Astrocyte of the hippocampus (primary cell): ENCODE data around the gene RPS6KA2.

Experiments
- DNase-seq: peaks from one replicate; pipeline ENCODE4 v3.0.0; 2011; ENCODE audit warnings: low read depth, low spot score

Gene RPS6KA2

GRCh38 chr6:166627033-166627874, at the start of gene RPS6KA2:
Gene RPS6KA2, minus strand, starts transcription at chr6:166627251. Its CDS starts 232 bp downstream, at chr6:166627019.
- peak; percentile 100 for DNase-seq

DNA sequence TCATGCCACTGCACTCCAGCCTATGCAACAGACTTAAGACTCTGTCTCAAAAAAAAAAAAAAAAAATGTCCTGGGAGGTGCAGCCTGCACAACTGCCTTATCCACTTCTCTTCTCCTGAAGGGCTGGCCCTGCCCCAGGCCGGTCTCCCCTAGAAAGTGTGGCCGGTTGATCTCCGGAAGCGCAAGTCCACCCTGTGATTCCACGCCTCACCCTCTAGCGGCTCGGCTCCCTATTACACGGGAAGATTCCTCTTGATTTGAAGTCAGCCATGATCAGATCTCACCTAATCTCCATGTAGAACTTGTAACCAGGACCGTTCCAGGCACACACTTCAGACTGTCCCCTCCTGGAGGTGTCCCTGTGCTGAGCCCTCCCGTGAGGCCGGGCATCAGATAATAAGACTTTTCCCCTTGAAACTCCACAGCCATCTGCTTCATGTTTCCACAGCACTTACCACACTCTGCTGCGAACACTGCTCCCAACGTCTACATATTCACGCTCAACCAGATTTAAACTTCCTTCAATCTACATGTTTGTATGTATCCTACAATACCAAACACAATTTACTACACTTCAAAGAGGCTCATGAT, 49.3 kb upstream of the RPS6KA2 start:
- no peak for DNase-seq

GRCh38 chr6:166675736-166676135, 48.7 kb upstream of the RPS6KA2 start:
- no peak for DNase-seq

DNA sequence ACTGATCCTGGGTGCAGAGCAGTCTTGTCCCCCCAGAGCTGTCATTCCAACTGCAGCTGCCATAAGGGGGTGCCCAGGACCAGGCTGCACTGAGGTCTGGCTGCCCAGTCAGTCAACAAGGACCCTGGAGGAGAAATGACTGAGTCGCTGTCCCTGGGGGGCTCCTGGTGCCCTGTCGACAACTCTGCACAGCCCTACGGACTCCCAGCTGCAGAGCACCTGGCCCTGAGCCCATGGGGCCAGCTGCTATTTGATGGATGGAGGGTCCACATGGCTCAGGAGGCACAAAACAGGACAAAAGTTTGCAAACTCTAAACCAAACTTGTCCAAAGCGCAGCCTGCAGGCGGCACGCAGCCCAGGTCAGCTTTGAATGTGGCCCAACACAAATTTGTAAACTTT, 46.3 kb upstream of the RPS6KA2 start:
- DNase-seq = no peak

GRCh38 chr6:166672624-166673206, 45.7 kb upstream of the RPS6KA2 start:
- DNase-seq = no peak

DNA sequence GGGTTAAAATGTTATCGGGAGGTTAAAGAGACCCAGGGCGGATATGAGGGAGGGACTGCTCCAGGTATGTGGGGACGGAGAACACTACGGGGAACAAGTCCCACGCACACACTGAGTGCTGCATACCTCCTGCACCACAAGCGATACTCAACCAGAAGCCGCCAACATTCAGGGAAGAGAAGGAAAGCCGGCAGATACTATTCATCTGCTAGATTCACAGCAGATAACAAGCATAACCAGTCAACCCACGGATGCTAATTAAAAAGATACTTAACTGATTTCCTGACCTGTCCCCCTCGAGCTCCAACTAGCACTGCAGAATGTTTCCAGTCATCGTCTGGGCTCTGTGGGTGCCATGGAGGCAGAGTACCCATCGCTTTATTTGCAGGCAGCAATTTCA, 45.1 kb upstream of the RPS6KA2 start:
- no peak for DNase-seq

DNA sequence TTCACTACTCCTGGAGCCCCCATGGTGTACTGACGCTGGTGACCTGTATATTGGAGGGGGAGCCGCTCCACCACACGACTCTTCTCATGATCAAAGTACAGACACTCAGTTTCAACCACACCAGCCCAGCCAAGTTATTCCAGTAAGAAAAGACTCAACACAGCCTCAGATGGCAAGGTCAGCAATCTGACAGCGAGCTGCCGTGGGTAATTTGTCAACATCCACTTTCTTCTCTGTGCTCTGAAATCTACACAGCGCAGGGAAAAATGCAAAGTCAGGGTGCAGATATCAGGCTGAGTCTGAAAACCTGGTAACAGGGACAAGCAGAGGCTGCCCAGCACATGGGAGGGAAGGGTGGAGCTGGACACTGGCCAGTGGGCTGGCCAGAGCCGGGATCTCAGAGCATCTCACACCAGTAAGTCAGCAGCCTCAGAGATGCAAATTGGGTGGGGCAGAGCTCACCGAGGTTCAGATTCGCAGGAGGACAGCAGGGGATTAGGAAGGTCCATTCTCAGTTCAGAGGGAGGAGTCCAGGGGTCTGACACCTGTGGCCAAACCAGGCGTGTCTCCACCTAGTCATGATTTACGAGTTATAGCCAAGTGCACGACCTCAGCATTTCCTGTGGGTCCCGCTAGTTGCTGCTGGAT, 44.5 kb upstream of the RPS6KA2 start:
- peak; percentile 20 for DNase-seq

- DNase-seq = no peak
These were observed 43.8 kb upstream of the RPS6KA2 start for GRCh38 chr6:166670894-166671293.

DNA sequence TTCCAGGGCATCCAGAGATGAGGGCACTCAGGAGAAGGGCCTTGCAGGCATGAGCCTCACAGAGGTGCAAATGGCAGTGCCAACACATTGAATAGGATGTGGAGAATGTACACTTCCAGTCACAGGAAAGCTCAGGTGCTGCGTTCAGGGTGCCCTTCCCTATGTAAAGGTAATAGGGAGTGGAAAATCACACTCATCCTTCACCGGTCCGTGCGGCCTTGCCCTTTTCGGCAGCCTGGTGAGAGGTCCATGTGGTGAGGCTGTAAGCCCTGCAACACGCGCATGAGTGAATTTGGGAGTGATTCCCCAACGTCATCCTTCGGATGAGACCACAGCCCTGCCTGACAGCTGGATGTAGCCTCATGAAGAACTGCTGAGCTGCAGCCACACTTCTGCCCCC, 43.0 kb upstream of the RPS6KA2 start:
- DNase-seq = no peak

DNA sequence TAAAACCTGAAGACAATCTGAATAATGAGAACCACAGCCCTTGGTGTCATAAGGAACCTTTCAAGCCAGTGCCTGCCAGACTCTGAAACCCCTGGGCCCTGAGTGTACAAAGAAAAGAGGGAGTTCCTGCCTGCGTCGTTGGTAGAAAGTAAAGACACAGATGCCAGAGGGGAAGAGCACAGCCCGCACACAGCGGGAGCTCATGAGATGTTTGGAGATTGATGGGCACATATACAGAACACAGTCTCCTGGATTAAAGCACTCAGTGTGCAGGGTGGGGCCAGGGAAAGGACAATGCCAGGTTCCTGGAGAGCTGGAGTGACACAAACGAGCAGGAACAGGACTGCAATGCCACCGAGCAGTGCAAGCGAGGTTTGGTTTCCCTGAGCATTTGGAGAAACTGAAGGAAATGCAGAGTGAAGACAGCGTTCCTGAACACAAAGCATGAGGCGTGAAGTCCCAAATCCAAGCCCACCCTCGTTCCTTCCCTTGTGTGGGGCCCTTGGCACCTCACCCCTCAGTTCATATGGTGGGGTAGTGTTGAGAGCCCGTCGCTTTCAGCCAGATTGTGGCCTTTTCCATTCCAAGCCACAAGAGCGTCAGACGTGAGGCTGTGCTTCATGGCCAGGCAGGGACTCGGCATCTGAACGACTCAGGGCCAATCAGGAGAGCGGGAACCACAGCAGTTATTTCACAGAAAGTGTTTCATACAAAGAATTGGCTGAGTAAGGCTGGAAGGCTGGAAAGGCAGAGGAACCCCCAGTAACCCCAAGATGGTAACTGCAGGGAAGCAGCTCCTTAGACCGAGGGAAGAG, 41.0 kb upstream of the RPS6KA2 start:
- no peak for DNase-seq

GRCh38 chr6:166664135-166664534, 37.1 kb upstream of the RPS6KA2 start:
- no peak for DNase-seq

DNA sequence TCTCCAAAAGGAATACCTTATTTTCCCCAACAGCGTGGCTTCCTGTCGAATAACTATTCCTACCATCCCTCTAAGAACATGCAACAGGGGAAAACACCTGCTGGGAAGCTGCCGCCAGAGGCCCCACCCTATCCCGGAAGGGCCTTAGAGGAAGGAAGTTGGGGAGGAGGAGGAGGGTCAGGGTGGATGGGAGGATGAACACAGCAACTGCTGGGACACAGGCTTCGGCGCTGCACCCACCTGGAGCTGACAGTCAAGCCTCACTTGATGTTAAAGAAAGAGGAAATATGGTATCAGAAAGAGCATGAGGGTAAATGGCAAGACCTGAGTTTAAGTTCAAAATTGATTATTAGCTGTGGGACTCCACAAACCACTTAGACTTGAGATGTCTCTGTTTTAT, 36.5 kb upstream of the RPS6KA2 start:
- DNase-seq = no peak

- DNase-seq = no peak
These were observed 35.6 kb upstream of the RPS6KA2 start for GRCh38 chr6:166662690-166663089.

- DNase-seq = no peak
These were observed 34.5 kb upstream of the RPS6KA2 start for GRCh38 chr6:166661327-166662085.

DNA sequence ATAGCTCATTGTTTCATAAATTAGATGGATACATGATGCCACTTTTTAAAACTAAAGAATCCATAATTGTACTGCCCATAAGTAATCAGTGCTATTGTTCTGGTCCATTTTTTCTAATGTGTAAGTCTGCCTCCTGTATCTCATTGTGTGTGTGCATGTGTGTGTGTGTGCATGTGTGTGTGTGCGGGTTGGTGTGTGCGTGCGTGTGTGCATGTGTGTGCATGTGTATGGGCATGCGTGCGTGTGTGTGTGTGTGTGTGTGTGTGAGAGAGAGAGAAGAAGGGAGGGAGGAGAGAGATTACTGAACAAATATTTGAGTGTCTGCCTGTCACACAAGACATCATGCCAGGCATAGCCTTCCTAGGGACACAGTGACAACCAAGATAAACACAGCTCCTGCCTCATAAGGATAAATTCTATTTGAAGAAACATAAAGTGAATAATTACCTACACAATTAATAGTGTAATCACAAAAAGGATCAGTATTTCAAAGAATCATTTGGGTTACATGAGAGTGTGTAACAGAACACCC, 33.2 kb upstream of the RPS6KA2 start:
- DNase-seq = no peak

GRCh38 chr6:166659581-166659980, 32.5 kb upstream of the RPS6KA2 start:
- DNase-seq = no peak

DNA sequence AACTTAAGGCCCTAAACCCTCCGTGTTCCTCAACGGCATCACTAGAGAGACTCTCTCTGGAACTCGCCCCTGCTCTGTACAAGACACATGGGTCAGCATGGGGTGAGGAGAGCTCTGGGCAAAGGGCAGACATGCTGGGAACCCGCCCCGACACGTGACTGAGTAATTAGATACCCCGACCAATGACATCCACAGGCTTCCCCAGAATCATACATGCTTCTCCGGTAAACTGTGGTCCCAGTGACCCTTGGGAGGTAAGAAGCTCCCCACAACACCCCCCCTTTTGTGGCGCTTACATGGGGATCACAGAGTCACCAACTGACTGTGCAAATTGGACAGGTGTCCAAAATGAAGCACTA, 31.7 kb upstream of the RPS6KA2 start:
- no peak for DNase-seq

GRCh38 chr6:166658115-166658791, 31.2 kb upstream of the RPS6KA2 start:
- DNase-seq = no peak

GRCh38 chr6:166657531-166657930, 30.5 kb upstream of the RPS6KA2 start:
- DNase-seq = no peak
